GM20000 (cell line): Measurements from ENCODE around the gene IVL.

Source experiments
- DNase-seq: peaks from one replicate; pipeline ENCODE4 v3.0.0; 2012; ENCODE audit warnings: low spot score
- CTCF ChIP-seq: IDR thresholded peaks from 2 replicates; pipeline ENCODE4 v1.5.1; 2012; ENCODE audit warnings: mild to moderate bottlenecking, control low read depth; ENCODE audit errors: extremely low read depth, missing control alignments

IVL gene

GRCh38 chr1:152870831-152871730 is 37.3 kb upstream of the IVL start:
- TF ChIP-seq CTCF = peak; percentile 29
- DNase-seq = no peak

- no peak for DNase-seq
- TF ChIP-seq CTCF = no peak
Observed at GRCh38 chr1:152871731-152872126, 36.6 kb upstream of the IVL start.

GRCh38 chr1:152873495-152873894 is 34.9 kb upstream of the IVL start:
- no peak for TF ChIP-seq CTCF

GRCh38 chr1:152876827-152877226 is 31.5 kb upstream of the IVL start:
- DNase-seq = no peak
- TF ChIP-seq CTCF = no peak

More at GRCh38 chr1:152873495-152873894, 34.9 kb upstream of the IVL start:
- no peak for DNase-seq

GRCh38 chr1:152878042-152878441 is 30.3 kb upstream of the IVL start, which contains the start of gene SMCP:
TSS of gene SMCP (plus strand) at chr1:152878322. CDS start at chr1:152884423, 6,101 bp downstream.
- DNase-seq = no peak
- no peak for TF ChIP-seq CTCF

- no peak for DNase-seq
Observed at GRCh38 chr1:152879559-152880198, 28.7 kb upstream of the IVL start.

More at GRCh38 chr1:152879559-152880198, 28.7 kb upstream of the IVL start:
- no peak for TF ChIP-seq CTCF
